ENCODE data around the gene ZNF697. TPM values are rescaled to one million over a fixed set of nuclear protein-coding genes. Genes with fewer than 3 reads are reported as not detected.

The ZNF697 gene
- total and polyA plus RNA-seq, 9 of the 15 experiments (the other 6 are each of a cell fraction or from before 2014, with no cell fraction given): 2.1 to 13.6 (median 8.3) TPM

GRCh38 chr1:119647734-119648619 is at the start of gene ZNF697 (continued):
- peak; percentile 58; the same call in 1 of the 2 replicates for TF ChIP-seq FOSL1 (tag; conservative IDR thresholded peaks at IDR 0.05)
- TF ChIP-seq ZNF57 (CRISPR knock-in tag; IDR thresholded peaks at IDR 0.05): no peak
- TF ChIP-seq FOXJ3 (CRISPR knock-in tag; IDR thresholded peaks at IDR 0.05): no peak
- TF ChIP-seq ZNF140 (CRISPR knock-in tag; IDR thresholded peaks at IDR 0.05): no peak
- TF ChIP-seq NFRKB (IDR thresholded peaks at IDR 0.05; ENCODE audit: low read depth): no peak
- TF ChIP-seq CEBPG (CRISPR knock-in tag; IDR thresholded peaks at IDR 0.05): no peak
- no peak for TF ChIP-seq CEBPG (tag; conservative IDR thresholded peaks at IDR 0.05 in 1 of 2, IDR thresholded peaks at IDR 0.05 in 1 of 2)
- TF ChIP-seq IRF2 (CRISPR knock-in tag; IDR thresholded peaks at IDR 0.05): no peak
- TF ChIP-seq HDAC3 (IDR thresholded peaks at IDR 0.05; ENCODE audit: borderline replicate concordance, partially characterized antibody): no peak
- no peak for TF ChIP-seq ZNF583 (CRISPR knock-in tag; IDR thresholded peaks at IDR 0.05)
- TF ChIP-seq ZEB2 (IDR thresholded peaks at IDR 0.05): no peak
- TF ChIP-seq RBM15 (IDR thresholded peaks at IDR 0.05; ENCODE audit: insufficient read depth, low read length): no peak
- no peak for TF ChIP-seq EZH2 (IDR thresholded peaks at IDR 0.05; ENCODE audit: borderline replicate concordance, low read depth, low read length)
- no peak for TF ChIP-seq HBP1 (CRISPR knock-in tag; IDR thresholded peaks at IDR 0.05)
- TF ChIP-seq ZNF639 (CRISPR knock-in tag; conservative IDR thresholded peaks at IDR 0.05 in 1 of 2, IDR thresholded peaks at IDR 0.05 in 1 of 2): peak in 1 of 2 experiments; percentile 49; a peak in 1 of 4 replicates
- peak in 1 of 2 experiments; percentile 35; a peak in 2 of 4 replicates for TF ChIP-seq RAD21 (CRISPR knock-in tag; conservative IDR thresholded peaks at IDR 0.05 in 1 of 2, IDR thresholded peaks at IDR 0.05 in 1 of 2)
- TF ChIP-seq PHF8 (IDR thresholded peaks at IDR 0.05; ENCODE audit: borderline replicate concordance, low read length): peak; percentile 86
- no peak; the same call in 1 of the 2 replicates for TF ChIP-seq CGGBP1 (CRISPR knock-in tag; IDR thresholded peaks at IDR 0.05)
- TF ChIP-seq MAFF (IDR thresholded peaks at IDR 0.05; ENCODE audit: low read length): no peak
- no peak for TF ChIP-seq TAF15 (IDR thresholded peaks at IDR 0.05; ENCODE audit: low read depth, low read length)
- TF ChIP-seq ZKSCAN8 (CRISPR knock-in tag; IDR thresholded peaks at IDR 0.05): no peak
- no peak for TF ChIP-seq SMAD3 (CRISPR knock-in tag; conservative IDR thresholded peaks at IDR 0.05)
- peak; percentile 85 for TF ChIP-seq HMGN3 (IDR thresholded peaks at IDR 0.05; ENCODE audit: borderline replicate concordance, extremely low read depth, insufficient read length, low read depth, low read length)
